Body of pancreas (tissue), 4 donors: ENCODE results near the gene KIF2C.
"Not testable (repeated sequence)": the region's sequence is repeated elsewhere in the genome, so short reads cannot be mapped to it uniquely, and the experiment has no call there.

ENCODE experiments used
- CTCF ChIP-seq, 7 experiments: fragments of 450-650 bp in 4 of 7; fragments of 200-600 bp in 3 of 7; sonication (generic) in 3 of 7; IDR thresholded peaks; one replicate each; pipeline ENCODE4 v1.5.1; 2016 to 2019; ENCODE audit warnings: antibody characterized with exemption in 7 of 7
- POLR2A ChIP-seq, 3 donors: fragments of 450-650 bp; IDR thresholded peaks; one replicate each; pipeline ENCODE4 v1.6.1; 2016; ENCODE audit warnings: antibody characterized with exemption in 3 of 3, mild to moderate bottlenecking in 2 of 3

- TF ChIP-seq CTCF, POLR2A (IDR thresholded peaks at IDR 0.05): not testable (repeated sequence)
These were observed 71.1 kb downstream of the KIF2C start for GRCh38 chr1:44810762-44811105.
